GM12875 (cell line): ENCODE results near the gene SORBS1.

Experiments
- H3K4me3 ChIP-seq: one replicate; pipeline ENCODE4 v1.5.1; 2011; ENCODE audit warnings: low read depth, low read length, control low read depth
- CTCF ChIP-seq: IDR thresholded peaks from 2 replicates; pipeline ENCODE4 v1.5.1; 2011; ENCODE audit warnings: low read depth, mild to moderate bottlenecking, control low read depth, inconsistent platforms, low read length, moderate library complexity, borderline replicate concordance; ENCODE audit not compliant: insufficient read depth

Gene SORBS1

GRCh38 chr10:95329296-95329695, 231.9 kb downstream of the SORBS1 start:
- H3K4me3 ChIP-seq: no peak overlapping the region
- no peak for TF ChIP-seq CTCF

GRCh38 chr10:95328013-95328412, 233.2 kb downstream of the SORBS1 start:
- no peak for TF ChIP-seq CTCF
- H3K4me3 ChIP-seq: no peak overlapping the region

GRCh38 chr10:95327367-95327766, 233.8 kb downstream of the SORBS1 start:
- no peak overlapping the region for H3K4me3 ChIP-seq
- TF ChIP-seq CTCF: no peak

GRCh38 chr10:95326396-95326795, 234.8 kb downstream of the SORBS1 start:
- no peak overlapping the region for H3K4me3 ChIP-seq
- no peak for TF ChIP-seq CTCF

- no peak for TF ChIP-seq CTCF
- H3K4me3 ChIP-seq: no peak overlapping the region
These were observed 235.3 kb downstream of the SORBS1 start for GRCh38 chr10:95325863-95326262.

GRCh38 chr10:95324436-95325268, 236.5 kb downstream of the SORBS1 start:
- no peak for TF ChIP-seq CTCF
- H3K4me3 ChIP-seq: no peak overlapping the region
